Stimulated activated memory B cell treated with anti-CD40 and anti-IgM and Interleukin-4, amounts not matched to agents 10 μg/mL and 1 μg/mL and 100 μg/mL, for 72 hours (primary cell): Measurements from ENCODE around the gene C16orf54.
"Not testable (repeated sequence)": the region's sequence is repeated elsewhere in the genome, so short reads cannot be mapped to it uniquely, and the experiment has no call there.

Experiments
- ATAC-seq: fragments of 150-1000 bp; cut with Tn5 transposase; 2 replicates; pipeline ENCODE4 v1.10.0; 2021
- H3K27ac Mint-ChIP-seq: one replicate; pipeline ENCODE4 v1.8.0; 2022; ENCODE audit warnings: mild to moderate bottlenecking, mixed read lengths
- H3K27me3 Mint-ChIP-seq: one replicate; pipeline ENCODE4 v1.8.0; 2022; ENCODE audit warnings: mixed read lengths
- H3K36me3 Mint-ChIP-seq: one replicate; pipeline ENCODE4 v1.8.0; 2022; ENCODE audit warnings: mixed read lengths
- H3K4me1 Mint-ChIP-seq: one replicate; pipeline ENCODE4 v1.8.0; 2022; ENCODE audit warnings: mixed read lengths
- H3K4me3 Mint-ChIP-seq: one replicate; pipeline ENCODE4 v1.8.0; 2022; ENCODE audit warnings: mild to moderate bottlenecking, moderate library complexity, mixed read lengths
- H3K9me3 Mint-ChIP-seq: one replicate; pipeline ENCODE4 v1.8.0; 2022; ENCODE audit warnings: mixed read lengths

C16orf54 gene

DNA sequence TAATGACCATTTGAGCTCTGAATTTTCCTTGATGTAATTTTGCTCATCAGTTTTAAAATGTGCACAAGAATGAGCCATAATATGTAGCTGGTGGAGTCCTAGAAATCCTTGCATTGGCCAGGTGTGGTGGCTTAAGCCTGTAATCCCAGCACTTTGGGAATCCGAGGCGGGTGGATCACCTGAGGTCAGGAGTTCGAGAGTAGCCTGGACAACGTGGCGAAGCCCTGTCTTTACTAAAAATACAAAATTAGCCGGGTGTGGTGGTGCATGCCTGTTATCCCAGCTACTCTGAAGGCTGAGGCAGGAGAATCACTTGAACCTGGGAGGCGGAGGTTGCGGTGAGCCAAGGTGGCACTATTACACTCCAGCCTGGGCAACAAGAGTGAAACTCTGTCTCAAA, 11.3 kb upstream of the C16orf54 start:
- H3K27me3 Mint-ChIP-seq, H3K9me3 Mint-ChIP-seq, ATAC-seq, H3K4me3 Mint-ChIP-seq, H3K36me3 Mint-ChIP-seq: not testable (repeated sequence)
- peak overlapping the region; percentile 75 for H3K27ac Mint-ChIP-seq
- H3K4me1 Mint-ChIP-seq: peaks cover 30% of the 10 kb centered on the region

DNA sequence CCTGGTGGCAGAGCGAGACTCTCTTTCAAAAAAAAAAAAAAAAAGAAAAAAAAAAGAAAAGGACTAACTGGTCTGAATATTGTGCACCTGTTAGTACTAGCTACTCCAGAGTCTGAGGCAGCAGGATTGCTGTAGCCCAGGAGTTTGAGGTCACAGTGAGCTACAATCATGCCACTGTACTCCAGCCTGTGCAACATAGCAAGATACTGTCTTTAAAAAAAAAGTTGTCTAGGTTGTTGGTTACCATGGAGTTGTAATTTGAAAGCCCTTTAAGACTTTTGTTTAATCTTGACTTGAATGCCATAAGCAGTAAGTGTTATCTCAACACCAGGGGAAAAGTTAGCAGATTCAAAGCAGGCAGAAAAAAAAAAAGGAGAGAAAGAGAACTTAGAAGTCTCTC, 10.9 kb upstream of the C16orf54 start:
- no peaks in the 10 kb centered on the region for H3K27me3 Mint-ChIP-seq
- H3K4me3 Mint-ChIP-seq: no peak overlapping the region
- peak overlapping the region; percentile 75 for H3K27ac Mint-ChIP-seq
- no peaks in the 10 kb centered on the region for H3K9me3 Mint-ChIP-seq
- H3K36me3 Mint-ChIP-seq: no peaks in the 10 kb centered on the region
- H3K4me1 Mint-ChIP-seq: peaks cover 30% of the 10 kb centered on the region
- no peak for ATAC-seq

DNA sequence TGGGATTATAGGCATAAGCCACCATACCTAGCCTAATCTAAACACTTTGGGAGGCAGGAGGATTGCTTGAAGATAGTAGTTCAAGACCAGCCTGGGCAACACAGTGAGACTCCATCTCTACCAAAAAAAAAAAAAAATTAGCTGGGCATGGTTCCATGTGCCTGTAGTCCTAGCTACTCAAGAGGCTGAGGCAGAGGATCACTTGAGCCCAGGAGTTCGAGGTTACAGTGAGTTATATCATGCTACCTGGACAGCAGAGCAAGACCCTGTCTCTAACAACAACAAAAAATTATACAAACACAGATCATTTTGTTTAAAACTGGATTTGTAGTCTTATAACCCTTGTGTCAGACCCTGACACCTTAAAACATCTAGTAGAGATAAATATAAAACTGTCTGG, 7.7 kb upstream of the C16orf54 start:
- no peaks in the 10 kb centered on the region for H3K9me3 Mint-ChIP-seq
- no peak overlapping the region for H3K4me3 Mint-ChIP-seq
- peaks cover 24% of the 10 kb centered on the region for H3K4me1 Mint-ChIP-seq
- H3K27ac Mint-ChIP-seq: no peak overlapping the region
- no peaks in the 10 kb centered on the region for H3K27me3 Mint-ChIP-seq
- peaks cover 6% of the 10 kb centered on the region for H3K36me3 Mint-ChIP-seq
- ATAC-seq: no peak

DNA sequence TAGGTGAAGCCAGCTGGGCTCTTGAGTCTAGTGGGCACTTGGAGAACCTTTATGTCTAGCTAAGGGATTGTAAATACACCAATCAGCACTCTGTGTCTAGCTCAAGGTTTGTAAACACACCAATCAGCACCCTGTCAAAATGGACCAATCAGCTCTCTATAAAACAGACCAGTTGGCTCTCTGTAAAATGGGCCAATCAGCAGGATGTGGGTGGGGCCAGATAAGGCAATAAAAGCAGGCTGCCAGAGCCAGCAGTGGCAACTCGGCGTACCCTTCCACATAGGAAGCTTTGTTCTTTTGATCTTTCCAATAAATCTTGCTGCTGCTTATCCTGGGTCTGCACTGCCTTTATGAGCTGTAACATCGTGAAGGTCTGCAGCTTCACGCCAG, 3.0 kb upstream of the C16orf54 start:
- H3K4me3 Mint-ChIP-seq, ATAC-seq, H3K9me3 Mint-ChIP-seq, H3K27ac Mint-ChIP-seq, H3K27me3 Mint-ChIP-seq, H3K36me3 Mint-ChIP-seq: not testable (repeated sequence)
- peaks cover 32% of the 10 kb centered on the region for H3K4me1 Mint-ChIP-seq

DNA sequence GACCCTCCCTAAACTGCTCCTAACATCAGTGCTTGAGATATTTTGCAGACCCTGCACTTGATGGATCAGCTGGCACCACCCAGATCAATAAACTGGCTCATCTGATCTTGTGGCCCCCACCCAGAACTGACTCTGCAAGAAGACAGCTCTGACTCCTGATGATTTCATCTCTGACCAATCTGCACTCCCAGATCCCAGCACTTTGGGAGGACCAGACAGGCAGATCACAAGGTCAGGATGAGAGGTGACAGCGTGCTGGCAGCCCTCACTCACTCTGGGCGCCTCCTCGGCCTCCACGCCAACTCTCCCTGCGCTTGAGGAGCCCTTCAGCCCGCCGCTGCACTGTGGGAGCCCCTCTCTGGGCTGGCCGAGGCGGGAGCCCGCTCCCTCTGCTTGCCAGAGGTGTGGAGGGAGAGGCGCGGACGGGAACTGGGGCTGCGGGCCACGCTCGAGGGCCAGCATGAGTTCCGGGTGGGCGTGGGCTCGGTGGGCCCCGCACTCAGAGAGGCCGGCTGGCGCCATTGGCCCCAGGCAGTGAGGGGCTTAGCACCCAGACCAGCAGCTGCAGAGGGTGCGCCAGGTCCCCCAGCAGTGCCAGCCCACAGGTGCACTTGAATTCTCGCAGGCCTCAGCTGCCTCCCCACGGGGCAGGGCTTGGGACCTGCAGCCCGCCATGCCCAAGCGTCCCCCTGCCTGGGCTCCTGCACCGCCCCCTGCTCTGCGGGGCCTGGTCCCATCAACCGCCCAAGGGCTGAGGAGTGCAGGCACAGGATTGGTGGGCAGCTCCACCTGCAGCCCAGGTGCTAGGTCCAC, 2.4 kb upstream of the C16orf54 start:
- peaks cover 15% of the 10 kb centered on the region for H3K36me3 Mint-ChIP-seq

DNA sequence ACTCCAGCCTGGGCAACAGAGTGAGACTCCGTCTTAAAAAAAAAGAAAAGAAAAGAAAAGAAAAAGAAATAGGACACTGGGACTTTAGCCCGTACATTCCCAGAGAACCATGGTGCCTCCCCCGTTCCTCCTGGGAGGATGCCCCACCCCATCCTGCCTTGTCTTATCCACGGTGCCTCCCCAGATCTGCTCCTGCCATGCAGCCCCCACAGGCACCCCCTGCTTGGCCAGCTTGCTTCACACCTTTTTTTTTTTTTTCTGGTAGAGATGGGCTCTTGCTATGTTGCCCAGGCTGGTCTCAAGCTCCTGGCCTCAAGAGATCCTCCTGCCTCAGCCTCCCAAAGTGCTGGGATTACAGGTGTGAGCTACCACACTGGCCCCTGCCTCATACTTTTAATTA, 728 bp upstream of the C16orf54 start:
- not testable (repeated sequence) for ATAC-seq, H3K9me3 Mint-ChIP-seq, H3K27me3 Mint-ChIP-seq
- Mint-ChIP-seq H3K27ac (peak overlapping the region; percentile 89), H3K4me1 (peaks cover 43% of the 10 kb centered on the region), H3K4me3 (peak overlapping the region; percentile 95), H3K36me3 (peaks cover 22% of the 10 kb centered on the region)

More for the DNA sequence above, 2.4 kb upstream of the C16orf54 start:
- Mint-ChIP-seq H3K27me3 (no peaks in the 10 kb centered on the region), H3K27ac (no peak overlapping the region), H3K4me3 (no peak overlapping the region), H3K9me3 (no peaks in the 10 kb centered on the region), H3K4me1 (peaks cover 38% of the 10 kb centered on the region)
- ATAC-seq: no peak

DNA sequence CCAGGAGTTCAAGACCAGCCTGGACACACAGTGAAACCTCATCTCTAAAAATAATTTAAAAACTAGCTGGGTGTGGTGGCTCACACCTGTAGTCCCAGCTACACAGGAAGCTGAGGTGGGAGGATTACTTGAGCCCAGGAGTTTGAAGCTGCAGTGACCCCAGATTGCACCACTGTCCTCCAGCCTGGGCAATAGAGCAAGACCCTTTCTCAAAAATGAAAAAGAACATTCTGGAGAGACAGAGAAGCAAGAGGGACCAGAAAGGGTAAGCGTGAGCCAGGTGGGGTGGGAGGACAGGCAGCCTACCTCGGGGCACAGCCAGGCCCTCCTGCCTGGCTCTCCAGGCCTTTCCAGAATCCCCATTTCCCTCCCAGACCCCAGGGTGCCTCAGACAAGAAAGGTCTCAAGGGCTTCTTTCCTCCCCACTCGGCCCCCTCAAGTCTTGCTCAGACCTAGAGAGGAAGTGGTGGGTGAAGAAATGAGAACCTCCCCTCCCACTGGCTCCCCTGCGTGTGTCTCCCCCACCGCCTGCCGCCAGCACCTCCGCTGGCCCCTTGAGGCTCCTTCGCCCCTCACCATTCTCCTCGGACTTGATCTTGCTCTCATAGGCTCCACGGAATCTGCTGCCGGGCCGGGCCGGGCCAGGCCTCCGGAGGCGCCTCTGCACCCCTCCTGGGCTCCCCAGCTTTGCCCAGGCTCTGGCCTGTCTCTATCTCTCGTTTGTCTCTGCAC, 503 bp downstream of the C16orf54 start:
- Mint-ChIP-seq H3K9me3 (no peaks in the 10 kb centered on the region), H3K4me3 (peak overlapping the region; percentile 95), H3K27ac (peak overlapping the region; percentile 89), H3K36me3 (peaks cover 26% of the 10 kb centered on the region), H3K27me3 (no peaks in the 10 kb centered on the region), H3K4me1 (peaks cover 56% of the 10 kb centered on the region)
- peak; percentile 83 for ATAC-seq

DNA sequence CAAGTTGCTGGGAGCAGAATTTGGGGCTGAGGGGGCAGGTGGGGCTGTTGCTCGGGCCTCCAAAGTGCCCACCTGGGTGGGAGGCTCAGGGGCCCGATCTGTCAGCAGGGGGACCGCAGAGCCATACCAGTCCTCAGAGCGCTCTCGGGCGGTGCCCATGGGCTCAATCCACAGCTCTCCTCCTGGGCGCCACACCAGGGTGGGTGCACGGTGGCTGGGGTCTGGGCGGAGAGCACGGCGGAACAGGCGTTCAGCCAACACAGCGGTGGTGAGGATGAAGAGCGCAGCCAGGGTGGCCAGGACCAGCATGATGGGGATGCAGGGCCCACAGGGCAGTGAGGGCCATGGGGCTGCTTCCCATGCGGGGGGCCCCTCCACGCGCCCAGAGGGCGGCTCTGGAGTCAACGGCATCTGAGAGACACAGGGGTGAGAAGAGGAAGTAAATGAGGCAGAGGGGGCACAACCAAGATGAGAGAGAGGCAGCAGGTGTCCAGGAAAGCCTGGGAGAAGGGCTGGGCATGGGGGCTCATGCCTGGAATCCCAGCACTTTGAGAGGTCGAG, 1.2 kb downstream of the C16orf54 start:
- Mint-ChIP-seq H3K4me1 (peaks cover 62% of the 10 kb centered on the region), H3K36me3 (peaks cover 30% of the 10 kb centered on the region), H3K4me3 (peak overlapping the region; percentile 95), H3K27me3 (no peaks in the 10 kb centered on the region), H3K27ac (peak overlapping the region; percentile 89), H3K9me3 (no peaks in the 10 kb centered on the region)
- no peak for ATAC-seq

DNA sequence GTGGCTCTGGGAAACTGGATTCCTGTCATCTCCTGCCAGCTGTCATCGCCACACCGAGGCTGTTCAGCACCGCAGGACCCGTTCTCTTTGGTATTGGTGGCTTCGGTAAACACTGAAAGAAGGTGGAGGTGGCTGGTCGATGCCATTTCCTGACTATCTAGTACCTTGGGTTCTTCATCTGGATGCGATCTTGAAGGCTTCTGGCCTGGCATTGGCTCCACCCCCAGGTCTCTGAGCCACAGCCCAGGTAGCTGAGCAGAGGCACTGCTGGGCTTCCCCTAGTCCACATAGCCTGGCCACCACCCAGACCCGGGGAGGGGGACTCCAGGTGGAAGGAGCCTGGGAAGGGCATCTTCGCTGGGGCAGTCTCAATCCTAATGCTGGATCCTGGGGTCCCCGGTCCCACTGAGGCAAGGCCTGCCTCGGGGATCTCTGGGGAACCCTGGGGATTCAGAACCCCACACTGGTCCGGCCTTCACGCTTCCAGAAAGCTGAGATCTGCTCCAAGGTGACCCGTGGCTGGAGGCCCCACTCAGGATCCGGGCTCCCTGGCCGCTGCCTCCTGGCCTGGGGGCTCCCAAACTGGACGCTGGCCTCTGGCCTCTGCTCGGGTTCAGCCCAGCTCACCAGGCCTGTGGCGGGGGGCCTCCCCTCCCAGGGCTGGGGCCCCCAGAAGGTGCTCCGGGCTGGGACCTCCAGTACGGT, 1.8 kb downstream of the C16orf54 start:
- ATAC-seq: no peak
- Mint-ChIP-seq H3K4me1 (peaks cover 69% of the 10 kb centered on the region), H3K36me3 (peaks cover 29% of the 10 kb centered on the region), H3K27me3 (no peaks in the 10 kb centered on the region), H3K9me3 (no peaks in the 10 kb centered on the region), H3K27ac (peak overlapping the region; percentile 89), H3K4me3 (peak overlapping the region; percentile 95)

DNA sequence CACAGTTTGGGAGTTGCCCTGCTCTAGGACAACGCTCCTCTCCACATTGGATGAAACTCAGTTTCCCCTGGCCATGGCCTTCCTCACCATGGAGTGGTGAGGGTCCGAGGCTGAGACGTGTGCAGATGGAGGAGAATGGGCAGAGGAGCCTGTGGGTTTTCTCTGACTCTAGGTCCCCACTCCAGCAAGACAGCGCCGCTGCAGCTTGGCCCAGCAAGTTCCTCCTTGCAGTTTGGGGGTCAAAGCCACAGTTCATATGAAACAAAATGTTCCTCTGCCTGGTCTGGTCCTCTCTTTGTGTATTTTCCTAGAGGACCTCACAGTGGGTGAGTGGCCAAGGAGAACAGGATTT, 2.3 kb downstream of the C16orf54 start:
- no peaks in the 10 kb centered on the region for H3K27me3 Mint-ChIP-seq
- no peaks in the 10 kb centered on the region for H3K9me3 Mint-ChIP-seq
- H3K27ac Mint-ChIP-seq: peak overlapping the region; percentile 89
- peaks cover 74% of the 10 kb centered on the region for H3K4me1 Mint-ChIP-seq
- H3K4me3 Mint-ChIP-seq: peak overlapping the region; percentile 12
- H3K36me3 Mint-ChIP-seq: peaks cover 24% of the 10 kb centered on the region
- ATAC-seq: no peak

DNA sequence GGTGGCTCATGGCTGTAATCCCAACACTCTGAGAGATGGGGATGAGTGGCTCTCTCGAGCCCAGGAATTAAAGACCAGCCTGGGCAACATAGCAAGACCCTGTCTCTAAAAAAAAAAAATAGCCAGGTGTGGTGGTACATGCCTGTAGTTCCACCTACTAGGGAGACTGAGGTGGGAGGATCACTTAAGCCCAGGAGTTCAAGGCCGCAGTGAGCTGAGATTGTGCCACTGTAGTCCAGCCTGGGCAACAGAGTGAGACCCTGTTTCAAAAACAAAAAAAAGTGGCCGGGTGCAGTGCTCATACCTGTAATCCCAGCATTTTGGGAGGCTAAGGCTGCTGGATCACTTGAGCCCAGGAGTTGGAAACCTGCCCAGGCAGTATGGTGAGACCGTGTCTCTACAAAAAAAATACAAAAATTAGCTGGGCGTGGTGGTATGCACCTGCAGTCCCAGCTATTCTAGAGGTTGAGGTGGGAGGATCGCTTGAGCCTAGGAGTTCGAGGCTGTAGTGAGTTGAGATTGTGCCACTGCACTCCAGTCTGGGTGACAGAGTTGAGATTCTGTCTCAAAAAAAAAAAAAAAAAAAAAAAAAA, 3.0 kb downstream of the C16orf54 start:
- Mint-ChIP-seq H3K36me3 (peaks cover 24% of the 10 kb centered on the region), H3K4me3 (no peak overlapping the region), H3K27me3 (no peaks in the 10 kb centered on the region), H3K4me1 (peaks cover 81% of the 10 kb centered on the region), H3K9me3 (no peaks in the 10 kb centered on the region), H3K27ac (peak overlapping the region; percentile 89)
- ATAC-seq: no peak

DNA sequence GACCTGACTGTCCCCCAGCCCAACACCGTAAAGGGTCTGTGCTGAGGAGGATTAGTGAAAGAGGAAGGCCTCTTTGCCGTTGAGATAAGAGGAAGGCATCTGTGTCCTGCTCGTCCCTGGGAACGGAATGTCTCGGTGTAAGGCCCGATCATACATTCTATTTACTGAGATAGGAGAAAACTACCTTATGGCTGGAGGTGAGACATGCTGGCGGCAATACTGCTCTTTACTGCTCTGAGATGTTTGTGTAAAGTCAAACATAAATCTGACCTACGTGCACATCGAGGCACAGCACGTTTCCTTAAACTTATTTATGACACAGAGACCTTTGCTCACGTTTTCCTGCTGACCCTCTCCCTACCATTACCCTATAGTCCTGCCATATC, 5.2 kb downstream of the C16orf54 start:
- not testable (repeated sequence) for H3K4me3 Mint-ChIP-seq, ATAC-seq, H3K9me3 Mint-ChIP-seq, H3K27me3 Mint-ChIP-seq
- peaks cover 24% of the 10 kb centered on the region for H3K36me3 Mint-ChIP-seq
- peaks cover 84% of the 10 kb centered on the region for H3K4me1 Mint-ChIP-seq
- H3K27ac Mint-ChIP-seq: peak overlapping the region; percentile 26

DNA sequence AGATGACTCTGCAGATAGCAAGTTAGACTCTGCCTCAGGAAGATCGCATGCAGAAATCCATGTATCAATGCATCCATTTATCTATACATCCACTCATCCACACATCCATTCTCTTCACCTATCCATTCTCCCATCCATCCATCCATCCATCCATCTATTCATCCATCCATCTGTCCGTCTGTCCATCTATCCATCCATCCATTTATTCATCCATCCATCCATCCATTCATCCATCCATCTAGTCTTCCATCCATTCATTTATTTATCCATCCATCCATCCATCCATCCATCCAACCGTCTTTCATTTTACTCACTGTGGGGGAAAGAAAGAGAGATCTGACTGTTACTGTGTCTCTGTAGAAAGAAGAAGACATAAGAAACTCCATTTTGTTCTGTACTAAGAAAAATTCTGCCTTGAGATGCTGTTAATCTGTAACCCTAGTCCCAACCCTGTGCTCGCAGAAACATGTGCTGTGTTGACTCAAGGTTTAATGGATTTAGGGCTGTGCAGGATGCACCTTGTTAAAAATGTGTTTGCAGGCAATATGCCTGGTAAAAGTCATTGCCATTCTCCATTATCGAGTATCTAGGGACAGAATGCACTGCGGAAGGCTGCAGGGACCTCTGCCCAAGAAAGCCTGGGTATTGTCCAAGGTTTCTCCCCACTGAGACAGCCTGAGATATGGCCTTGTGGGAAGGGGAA, 5.7 kb downstream of the C16orf54 start:
- peaks cover 24% of the 10 kb centered on the region for H3K36me3 Mint-ChIP-seq
- not testable (repeated sequence) for H3K4me3 Mint-ChIP-seq, ATAC-seq, H3K9me3 Mint-ChIP-seq, H3K27me3 Mint-ChIP-seq
- peak overlapping the region; percentile 20 for H3K27ac Mint-ChIP-seq
- peaks cover 84% of the 10 kb centered on the region for H3K4me1 Mint-ChIP-seq

DNA sequence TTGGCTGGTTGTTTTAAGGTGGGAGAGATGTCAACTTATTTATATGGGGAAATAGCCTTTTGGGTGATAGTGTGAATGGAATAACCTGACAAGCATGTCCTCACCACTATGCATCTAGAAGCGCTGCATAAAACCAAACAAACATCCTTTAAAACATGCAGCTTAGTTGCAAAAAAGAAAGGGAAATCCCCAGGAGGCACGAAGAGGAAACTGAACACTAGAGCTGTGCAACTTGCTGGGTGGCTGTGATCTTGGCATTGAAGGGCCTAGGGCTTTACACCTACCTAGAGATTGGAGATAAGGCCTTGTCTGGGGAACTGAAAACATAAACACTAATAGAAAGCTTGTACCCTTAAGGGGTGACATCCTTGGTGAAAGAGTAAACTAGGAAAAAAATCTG, 7.3 kb downstream of the C16orf54 start:
- Mint-ChIP-seq H3K27ac (peak overlapping the region; percentile 46), H3K9me3 (no peaks in the 10 kb centered on the region), H3K27me3 (no peaks in the 10 kb centered on the region), H3K4me3 (no peak overlapping the region), H3K4me1 (peaks cover 69% of the 10 kb centered on the region), H3K36me3 (peaks cover 19% of the 10 kb centered on the region)
- ATAC-seq: peak; percentile 94
